Measurements from ENCODE around the gene LMOD1.
"Not testable (repeated sequence)": the region's sequence is repeated elsewhere in the genome, so short reads cannot be mapped to it uniquely, and the experiment has no call there.

- TF ChIP-seq, protein P1, sequence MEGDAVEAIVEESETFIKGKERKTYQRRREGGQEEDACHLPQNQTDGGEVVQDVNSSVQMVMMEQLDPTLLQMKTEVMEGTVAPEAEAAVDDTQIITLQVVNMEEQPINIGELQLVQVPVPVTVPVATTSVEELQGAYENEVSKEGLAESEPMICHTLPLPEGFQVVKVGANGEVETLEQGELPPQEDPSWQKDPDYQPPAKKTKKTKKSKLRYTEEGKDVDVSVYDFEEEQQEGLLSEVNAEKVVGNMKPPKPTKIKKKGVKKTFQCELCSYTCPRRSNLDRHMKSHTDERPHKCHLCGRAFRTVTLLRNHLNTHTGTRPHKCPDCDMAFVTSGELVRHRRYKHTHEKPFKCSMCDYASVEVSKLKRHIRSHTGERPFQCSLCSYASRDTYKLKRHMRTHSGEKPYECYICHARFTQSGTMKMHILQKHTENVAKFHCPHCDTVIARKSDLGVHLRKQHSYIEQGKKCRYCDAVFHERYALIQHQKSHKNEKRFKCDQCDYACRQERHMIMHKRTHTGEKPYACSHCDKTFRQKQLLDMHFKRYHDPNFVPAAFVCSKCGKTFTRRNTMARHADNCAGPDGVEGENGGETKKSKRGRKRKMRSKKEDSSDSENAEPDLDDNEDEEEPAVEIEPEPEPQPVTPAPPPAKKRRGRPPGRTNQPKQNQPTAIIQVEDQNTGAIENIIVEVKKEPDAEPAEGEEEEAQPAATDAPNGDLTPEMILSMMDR (IDR thresholded peaks at IDR 0.05): not testable (repeated sequence)
- not testable (repeated sequence) for TF ChIP-seq ZFX (IDR thresholded peaks at IDR 0.05; ENCODE audit: borderline replicate concordance)
Observed at GRCh38 chr1:201901036-201901435, 45.3 kb downstream of the LMOD1 start.
